GM21423 (cell line): ENCODE measurements around the gene SLC25A29.

Experiments
- ATAC-seq: cut with Tn5 transposase; IDR thresholded peaks from one replicate; pipeline ENCODE4 v1.9.1; 2021; ENCODE audit warnings: mild to moderate bottlenecking, moderate library complexity; ENCODE audit not compliant: unreplicated experiment

The SLC25A29 gene

DNA sequence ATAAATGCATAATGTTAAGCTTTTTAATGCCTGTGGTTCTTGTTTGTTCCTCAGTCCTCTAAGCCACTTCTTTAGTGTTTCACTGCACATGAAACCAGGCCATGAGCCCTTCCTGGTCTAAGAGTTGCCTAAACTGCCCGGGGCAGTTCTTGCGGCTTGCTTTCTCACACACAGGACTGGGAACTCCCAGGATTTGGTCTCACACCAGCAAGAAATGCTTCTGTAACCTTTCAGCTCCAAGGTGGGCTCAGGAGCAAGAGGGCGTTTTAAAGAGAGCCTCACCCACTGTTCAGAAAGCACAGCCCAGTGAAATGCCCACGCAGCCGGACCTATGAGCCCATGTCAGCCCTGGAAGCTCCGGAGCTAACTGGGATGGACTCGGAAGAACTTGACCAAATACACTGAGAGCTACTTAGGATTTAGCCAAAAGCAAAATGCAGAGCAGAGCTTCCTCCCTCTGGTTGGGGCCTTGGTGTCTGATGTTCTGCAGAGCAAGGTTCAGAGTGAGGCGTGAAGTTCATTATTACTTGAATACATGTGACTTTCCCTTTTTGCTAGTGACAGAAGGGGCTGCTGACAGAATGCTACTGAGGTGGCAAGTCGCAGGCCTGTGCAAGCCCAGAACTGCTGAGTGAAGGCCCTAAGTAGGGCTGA lies 23.4 kb downstream of the SLC25A29 start:
- ATAC-seq, result no peak

DNA sequence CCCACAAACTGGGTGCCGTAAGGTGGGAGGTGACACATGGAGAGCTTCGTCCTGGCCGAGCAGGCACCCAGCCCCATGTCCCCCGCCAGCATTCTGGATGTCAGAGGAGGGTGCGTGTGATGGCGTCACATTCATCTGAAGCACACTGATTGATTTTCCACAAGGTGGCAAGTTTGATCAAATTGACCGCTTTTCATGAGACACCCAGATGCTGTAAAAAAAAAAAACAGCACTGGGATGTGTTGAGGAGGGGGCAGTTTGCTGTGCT lies 24.2 kb downstream of the SLC25A29 start:
- ATAC-seq, result no peak

DNA sequence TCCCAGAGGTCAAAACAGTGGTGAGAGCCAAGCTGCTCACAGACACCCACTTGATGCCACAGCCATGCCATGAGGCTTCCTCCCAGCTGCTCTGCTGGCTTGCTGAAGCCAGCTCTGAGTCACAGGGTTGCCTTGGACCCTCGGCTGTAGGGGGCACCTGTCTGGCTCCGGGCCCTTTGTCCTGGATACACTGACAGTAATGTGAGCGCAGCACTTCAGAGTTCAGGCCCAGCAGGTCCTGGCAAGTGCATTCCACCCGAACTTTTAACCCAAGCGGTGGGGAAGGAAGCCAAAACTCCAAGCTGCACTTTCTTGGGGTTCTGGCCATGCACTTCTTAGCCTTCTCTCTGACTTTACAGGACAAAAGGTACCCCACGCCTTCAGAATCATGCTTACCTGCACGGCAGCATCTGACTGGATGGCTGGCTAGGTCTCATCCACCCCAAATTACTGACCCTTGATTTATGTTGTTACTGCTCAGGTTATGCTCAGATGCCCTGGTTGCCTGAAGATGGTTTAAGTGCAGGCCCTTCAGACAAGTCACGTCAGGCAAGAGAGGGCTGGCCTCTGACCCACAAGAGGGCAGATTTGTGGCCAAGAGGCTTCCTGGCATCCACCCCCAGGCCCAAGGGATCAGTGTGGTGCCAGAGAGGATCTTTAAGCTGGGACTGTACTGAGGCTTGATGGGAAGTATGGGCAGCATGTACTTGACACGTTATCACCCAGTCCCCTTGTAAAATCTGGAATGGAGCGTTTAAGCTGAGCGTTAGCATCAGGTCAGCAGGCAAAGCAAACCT lies 24.8 kb downstream of the SLC25A29 start:
- ATAC-seq, result no peak

DNA sequence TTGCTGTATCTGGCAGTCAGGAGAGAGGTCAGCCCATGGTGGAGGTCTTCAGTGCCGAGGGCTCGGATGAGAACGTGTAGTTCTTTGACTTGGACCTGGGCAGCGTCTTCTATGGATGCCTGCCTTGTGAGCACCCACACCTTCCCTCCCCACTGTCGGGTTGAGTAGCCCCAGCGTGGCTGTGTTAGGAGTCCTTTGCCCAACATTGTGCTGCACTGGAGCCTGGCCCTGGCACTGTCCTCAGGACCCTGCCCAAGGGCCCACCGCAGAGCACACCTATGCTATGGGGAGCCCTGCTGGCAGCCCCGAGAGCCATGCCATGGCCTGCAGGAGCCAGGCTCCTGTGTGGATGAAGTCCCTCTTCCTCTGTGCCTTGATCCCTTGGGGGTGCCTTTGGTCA lies 26.7 kb downstream of the SLC25A29 start:
- ATAC-seq, result no peak

DNA sequence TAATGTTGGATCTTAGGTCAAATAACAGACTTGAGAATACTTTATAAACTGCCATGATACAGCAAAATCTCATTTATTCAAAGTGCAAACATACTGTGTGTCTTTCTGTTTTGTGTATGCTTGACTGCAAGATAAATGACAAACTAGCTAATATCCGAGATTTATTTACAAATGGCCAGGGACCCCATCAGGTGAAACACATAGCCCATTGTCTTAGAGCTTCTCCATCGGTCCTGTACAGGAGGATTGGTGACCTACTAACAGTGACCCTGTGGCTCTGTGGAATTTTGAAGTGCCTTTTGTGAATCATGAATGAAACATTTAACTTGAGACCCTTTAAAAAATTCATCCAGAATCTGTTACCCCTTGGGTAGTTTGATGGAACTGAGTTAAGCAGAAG lies 27.1 kb downstream of the SLC25A29 start:
- no peak for ATAC-seq

DNA sequence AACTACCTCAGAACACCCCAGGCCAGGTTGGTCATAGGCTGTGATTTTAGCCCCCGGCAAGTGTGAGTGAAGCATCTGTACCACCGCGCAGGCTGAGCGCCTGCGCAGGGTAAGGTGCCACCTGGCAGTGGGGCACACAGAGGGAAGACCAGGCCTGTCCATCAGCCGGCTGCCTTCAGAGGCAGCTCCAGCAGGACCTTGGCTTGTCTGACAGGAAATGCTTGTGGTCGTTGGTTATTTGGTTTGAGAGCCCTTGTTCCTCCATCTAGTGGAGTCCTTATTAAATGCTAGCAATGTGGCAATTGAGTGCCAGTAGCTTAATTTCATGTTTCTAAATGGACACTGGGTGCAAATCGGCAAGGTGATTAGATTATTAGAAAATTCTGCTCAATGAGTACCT lies 27.5 kb downstream of the SLC25A29 start:
- ATAC-seq, result peak; percentile 80

DNA sequence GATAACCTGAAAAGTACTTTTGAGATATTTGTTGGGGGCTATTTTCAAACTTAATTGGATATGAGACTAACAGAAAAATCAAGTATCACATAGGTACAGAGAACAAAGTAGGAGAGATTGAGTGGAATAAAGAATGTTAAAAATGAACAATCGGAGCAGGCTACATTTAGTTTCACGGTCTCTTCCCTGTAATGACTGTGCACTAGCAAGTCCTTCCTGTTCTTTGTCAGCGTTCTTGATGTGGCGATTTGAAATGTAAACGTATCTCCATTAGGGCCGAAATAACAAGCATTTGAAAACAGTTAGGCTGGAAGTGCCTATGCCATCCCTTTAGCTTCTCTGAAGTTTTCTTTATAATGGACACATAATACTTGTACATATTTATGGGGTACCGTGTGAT lies 31.0 kb downstream of the SLC25A29 start:
- ATAC-seq, result no peak

DNA sequence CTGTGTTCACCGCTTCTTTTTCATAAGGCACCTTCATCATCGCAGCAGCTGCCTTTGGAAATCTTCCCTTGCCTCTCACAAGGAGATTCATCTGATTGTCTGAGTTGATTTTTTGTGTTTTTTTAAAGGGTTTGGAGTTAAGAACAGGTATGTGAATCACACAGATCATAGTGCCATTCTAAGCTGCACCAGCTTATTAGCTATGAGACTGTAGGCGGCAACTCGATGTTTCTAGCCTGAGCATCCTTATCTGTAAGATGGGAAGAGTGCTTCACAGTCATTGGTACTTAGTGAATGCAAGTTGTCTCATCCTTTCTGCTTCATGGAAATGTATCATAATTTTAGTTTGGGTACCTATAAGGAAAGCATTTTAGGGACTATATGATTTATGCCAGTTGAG lies 32.0 kb downstream of the SLC25A29 start:
- ATAC-seq, result no peak

DNA sequence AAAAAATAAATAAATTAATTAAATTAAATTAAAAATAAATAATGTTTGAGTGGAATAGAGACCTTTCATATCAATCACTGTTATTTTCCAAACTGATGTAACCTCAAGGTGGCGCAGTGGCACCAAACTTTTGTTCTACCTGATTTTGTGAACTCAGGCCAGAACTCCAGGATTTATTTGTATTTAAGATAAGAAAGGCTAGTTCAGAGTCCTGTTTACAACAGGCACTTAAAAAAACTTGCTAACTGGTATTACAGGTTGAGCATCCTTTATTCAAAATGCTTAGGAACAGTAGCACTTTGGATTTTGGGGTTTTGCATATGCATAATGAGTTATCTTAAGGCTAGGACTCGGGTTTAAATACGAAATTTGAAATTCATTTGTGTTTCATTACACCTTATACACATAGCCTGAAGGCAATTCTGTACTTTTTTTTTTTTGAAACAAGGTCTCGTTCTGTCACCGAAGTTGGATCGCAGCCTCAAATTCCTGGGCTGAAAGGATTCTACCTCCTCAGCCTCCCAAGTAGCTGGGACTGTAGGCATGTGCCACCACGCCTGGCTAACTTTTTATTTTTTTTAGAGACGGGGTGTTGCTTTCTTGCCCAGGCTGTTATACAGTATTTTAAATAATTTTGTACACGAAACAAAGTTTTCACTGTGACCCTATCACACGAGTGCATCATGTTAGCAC lies 34.9 kb downstream of the SLC25A29 start:
- ATAC-seq, result no peak

DNA sequence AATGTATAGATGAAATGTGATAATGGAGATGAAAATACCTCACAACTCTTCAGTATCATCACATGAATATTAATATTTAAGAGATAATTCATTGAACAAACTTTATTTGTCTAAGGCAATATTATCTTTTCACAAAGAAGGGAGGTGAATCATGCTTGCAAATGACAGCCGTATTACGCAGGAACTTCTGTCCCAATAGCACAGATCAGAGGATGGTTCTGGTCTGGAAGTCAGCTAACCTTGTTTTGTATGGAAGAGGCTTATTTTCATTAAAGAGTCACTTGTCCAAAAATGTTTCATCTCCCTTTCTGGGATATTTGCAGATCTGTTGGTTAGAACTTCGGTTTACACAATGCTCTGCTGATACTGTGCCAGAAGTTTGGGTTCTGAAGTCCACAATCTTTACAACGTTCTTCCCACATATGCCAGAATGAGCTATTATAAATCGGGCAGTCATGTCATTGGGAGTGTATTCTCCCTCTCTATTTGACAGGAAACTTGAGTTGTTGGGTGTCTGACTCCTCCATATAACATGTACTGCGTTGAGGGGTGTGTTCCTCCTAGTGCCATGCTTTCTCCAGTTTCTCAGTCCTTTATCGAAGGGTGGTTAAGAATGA lies 37.5 kb downstream of the SLC25A29 start:
- ATAC-seq, result no peak

DNA sequence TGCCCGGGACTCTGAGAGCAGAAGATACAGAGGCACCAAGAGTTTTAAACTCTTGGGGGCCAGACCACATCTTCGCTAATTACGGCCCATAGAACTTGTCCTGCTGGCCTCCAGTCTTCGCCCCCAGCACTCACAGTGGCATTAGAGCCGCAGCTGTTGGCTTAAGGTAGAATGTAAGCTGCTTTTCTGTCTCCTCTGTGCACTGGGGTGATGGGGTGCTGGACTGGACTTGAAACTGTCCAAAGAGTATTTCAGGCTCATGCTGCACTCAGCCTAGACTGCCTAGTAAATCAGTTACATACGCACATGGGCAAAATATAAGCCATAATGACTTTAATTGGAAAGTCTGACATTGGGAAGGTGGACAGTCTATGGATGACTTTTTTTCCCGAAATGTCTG lies 38.3 kb downstream of the SLC25A29 start:
- ATAC-seq, result no peak

DNA sequence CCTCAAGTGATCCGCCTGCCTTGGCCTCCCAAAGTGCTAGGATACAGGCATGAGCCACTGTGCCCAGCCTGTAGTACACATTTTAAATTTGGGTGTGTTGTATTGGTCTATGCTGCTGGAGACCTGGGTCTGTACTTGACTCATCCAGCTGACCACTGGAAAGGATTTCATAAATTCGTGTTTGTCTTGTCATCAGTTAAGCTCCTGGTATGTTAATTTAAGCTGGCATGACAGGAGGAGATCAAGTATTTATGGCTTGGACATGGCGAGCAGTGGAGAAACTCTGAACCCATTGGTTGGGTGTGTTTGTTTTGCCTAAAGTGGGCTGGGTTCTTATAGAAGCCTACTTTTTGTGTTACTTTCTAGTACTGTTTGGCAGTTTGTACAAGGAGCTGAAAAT lies 43.1 kb downstream of the SLC25A29 start:
- ATAC-seq, result no peak

DNA sequence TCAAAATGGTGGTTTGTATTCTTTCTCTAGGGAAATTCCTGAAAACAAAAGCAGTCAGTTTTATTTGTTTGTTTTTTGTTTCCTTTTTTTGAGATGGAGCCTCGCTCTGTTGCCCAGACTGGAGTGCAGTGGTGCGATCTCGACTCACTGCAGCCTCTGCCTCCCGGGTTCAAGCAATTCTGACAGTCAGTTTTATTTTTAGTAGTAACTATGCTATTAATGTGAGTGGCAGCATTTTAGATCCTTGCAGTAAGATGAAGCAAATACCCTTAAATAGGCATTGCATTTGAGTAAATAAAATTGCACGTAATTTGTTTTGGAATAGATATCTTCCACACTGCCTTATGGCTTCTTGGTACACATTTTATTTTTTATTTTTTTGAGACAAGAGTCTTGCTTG lies 43.7 kb downstream of the SLC25A29 start:
- ATAC-seq, result no peak

DNA sequence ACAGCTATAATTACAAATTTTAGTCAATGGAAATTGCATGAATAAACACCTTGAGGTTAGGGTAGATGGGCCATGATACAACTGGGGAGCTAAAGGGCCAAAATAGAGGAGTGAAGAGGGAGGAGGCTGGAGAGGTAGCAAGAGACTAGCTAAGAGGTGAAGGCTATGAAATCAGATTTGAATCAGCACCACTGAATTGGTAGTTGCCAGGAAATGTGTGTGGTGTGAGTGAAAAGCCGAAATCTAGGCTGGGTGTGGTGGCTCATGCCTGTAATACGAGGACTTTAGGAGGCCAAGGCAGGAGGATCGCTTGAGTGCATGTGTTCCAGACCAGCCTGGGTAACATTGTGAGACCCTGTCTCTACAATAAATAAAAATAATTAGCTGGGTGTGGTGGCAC lies 44.6 kb downstream of the SLC25A29 start:
- no peak for ATAC-seq

DNA sequence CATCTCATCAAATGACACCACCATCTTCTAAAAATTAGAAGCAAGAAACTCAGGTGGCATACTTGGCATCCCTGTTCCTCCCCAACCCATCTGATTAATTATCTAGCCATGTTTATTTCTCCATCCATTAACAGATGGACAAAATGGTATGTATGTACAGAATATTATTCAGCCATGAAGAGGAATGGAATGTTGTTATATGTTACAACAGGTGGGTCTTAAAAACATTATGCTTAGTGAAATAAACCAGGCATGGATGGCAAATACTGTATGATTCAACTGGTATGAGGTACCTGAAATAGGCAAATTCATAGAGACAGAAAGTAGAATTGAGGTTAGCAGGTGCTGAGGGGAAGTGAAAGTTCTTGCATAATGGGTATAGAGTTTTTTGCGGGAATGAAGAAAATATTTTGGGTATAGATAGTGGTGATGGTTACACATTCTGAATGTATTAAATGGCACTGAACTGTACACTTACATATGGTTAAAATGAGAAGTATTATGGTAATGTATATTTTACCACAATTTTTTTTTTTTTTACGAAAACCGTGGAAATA lies 49.8 kb downstream of the SLC25A29 start:
- ATAC-seq, result peak; percentile 76

DNA sequence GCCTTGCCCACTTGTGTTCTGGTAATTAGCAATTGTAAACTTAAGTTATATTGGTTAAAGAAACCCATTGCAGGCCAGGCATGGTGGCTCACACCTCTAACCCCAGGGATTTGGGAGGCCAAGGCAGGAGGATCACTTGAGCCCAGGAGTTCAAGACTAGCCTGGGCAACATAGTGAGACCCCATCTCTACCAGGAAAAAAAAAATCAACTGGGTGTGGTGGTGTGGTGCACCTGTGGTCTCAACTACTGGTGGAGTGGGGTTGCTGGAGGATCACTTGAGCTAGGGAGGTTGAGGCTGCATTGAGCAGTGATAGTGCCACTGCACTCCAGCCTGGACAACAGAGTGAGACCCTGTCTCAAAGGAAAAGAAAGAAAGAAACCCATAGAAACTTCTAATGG lies 53.6 kb downstream of the SLC25A29 start:
- no peak for ATAC-seq

DNA sequence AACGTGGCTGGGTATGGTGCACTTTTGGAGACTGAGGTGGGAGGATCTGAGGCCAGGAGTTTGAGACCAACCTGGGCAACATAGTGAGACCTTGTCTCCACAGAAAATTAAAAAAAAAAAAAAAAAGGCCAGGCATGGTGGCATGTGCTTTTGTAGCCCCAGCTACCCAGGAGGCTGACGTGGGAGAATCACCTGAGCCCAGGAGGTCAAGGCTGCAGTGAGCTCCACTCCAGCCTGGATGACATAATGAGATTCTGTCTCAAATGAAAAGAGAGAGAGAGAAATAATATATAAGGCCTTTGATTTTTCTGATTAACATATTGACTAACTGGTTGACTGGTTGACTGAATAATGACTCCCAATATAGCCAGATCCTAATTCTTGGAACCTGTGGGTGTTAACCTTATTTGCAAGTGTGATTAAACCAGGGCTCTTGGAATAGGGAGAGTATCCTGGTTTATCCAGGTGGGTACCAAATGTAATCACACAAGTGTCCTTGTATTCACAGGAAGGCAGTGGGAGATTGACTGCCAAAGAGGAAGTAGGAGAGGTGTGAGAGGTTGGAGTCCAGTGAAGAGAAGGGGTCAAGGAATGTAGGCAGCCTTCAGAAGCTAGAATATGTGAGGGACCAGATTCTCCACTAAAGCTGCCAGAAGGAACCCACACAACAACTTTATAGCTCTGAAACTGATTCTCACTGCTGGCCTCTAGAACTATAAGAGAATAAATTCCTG lies 55.3 kb downstream of the SLC25A29 start:
- no peak for ATAC-seq

DNA sequence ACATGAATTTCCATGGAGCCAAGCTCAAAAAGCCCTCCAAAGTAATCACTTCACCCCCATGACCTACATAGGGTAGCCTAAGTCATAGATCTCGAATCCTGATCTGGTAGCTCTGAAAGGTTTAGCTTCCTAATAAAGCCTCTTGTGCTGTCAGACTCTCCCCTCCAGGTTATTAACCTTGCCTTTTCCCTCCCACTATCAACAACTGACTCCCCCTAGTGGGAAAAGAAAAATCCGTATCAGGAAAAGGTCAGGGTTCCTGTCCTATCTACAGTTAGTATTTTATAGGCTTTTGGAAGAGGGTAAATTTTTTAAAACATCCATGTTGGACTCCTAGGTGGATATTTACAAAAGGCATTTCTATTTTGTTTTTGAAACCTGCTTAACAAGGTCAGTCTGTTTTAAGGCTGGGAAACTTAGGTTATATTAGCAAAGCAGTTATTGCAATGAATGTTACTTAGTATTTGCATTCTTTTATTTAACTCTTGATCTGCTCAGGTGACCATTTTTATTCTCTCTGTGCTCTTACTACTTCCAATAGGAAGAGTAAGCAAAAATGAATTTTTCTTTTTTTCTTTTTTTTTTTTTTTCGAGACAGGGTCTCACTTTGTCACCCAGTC lies 59.3 kb downstream of the SLC25A29 start:
- no peak for ATAC-seq

DNA sequence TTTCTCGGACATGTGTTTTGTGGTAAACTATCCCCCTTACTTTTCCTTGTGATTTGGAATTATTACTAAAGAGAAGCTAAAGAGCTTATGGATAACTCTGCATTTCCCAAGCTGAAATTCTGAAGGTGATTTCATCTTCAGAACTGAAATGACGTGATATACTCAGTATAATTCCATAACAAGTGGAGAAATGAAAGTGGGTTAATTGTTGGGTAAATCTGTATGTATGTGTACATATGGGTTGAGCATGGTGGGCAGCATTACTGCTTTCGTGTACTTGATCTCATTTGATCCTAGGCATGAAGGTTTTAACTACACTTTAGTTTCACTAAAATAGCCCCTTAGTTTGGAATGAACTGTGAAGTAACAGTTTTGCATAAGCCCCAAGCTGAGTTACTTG lies 63.2 kb downstream of the SLC25A29 start:
- ATAC-seq, result no peak

DNA sequence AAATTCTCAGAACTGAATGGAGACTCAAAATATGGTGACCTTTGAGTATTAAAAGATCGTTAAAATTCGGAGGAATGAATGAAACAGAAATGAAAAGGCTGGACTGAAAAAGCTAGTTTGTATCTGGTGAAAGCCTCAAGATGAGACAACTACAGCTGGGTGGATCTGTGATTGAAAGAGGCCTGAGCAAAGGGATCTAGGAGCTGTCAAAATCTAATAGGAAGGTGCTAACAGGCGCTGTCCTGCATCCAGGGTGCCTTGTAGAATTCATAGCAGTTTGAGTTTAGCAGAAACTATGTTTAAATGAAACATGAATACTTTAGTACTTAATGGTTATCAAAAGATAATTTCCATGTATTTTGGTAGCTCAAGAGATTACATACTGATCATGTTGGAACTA lies 65.0 kb downstream of the SLC25A29 start:
- no peak for ATAC-seq
